HG03442 (cell line): ENCODE data around the gene MAP1LC3B.

Experiments used
- ATAC-seq: cut with Tn5 transposase; IDR thresholded peaks from one replicate; pipeline ENCODE4 v1.9.1; 2021; ENCODE audit warnings: mild to moderate bottlenecking, moderate library complexity; ENCODE audit not compliant: unreplicated experiment

Gene MAP1LC3B

DNA sequence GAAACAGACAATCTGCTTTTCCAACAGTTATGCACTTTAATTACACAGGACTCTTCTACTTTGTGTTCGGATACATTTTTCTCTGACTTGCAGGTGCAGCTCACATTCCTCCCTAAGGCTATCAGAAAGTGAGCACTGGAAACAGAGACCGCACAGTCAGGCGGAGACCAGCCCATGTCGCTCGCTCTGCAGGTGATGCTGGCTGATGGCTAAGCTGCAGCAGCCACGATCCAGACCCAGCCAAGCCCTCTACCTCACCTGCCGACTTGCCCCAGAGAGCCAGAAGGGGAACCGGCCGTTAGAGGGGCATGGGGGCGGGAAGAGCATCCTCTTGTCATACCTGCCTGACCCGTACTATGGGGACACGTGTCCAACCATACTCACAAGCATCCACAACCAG lies 33.8 kb downstream of the MAP1LC3B start:
- ATAC-seq, result no peak

DNA sequence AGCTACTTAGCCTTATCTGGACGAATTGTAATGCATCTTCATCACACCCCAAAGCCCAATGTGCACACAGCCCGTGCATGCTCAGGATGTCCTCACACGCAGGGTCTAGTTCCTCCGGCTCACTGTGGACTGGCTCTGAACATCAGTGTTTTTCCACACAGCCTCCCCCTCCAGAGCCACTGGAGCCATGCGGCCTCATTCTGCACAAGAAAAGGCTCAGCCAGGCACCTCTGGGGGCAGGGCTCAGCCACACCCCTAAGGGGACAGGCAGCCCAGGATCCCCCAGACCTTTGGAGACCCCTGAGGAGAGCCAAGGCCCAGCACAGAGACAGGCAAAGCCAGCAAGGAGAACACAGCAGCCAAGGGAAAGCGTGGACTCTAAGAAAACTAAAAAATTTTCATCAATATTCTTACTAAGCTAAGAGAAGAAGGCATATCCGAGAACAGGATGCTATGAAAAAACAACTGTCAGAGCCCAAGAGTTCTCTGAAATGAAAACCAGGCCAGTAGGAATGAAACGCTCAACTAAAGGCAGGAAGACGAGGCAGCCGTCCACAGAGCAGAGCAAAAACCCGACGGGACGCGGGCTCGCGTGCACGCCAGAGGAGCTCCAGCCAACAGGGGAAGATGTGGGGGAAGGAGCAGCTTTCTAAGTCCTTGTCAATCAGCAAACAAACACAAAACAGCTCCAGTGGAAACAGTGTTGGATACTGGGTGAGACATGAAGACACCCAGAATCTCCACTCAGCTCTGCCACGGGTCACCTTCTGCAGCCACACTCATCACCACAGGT lies 34.5 kb downstream of the MAP1LC3B start:
- no peak for ATAC-seq

DNA sequence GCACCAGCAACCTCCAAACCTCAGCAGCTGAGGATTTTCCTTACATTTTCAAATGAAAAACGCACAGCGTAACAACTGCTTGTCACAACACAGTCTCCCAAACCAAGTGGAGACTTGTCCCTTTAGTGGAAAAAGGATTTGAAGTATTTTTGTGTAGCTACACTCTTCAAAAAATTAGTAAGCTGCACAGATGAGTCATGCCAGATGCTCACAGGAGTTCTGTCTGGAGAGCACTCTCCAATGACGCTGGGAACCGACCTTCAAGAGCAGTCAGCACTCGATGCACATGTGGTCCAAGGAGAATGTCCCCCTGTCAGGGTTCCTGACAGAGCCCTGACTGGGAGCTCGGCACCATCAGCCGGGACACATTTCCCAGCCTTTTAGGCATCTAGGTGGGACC lies 39.8 kb downstream of the MAP1LC3B start:
- ATAC-seq, result no peak

DNA sequence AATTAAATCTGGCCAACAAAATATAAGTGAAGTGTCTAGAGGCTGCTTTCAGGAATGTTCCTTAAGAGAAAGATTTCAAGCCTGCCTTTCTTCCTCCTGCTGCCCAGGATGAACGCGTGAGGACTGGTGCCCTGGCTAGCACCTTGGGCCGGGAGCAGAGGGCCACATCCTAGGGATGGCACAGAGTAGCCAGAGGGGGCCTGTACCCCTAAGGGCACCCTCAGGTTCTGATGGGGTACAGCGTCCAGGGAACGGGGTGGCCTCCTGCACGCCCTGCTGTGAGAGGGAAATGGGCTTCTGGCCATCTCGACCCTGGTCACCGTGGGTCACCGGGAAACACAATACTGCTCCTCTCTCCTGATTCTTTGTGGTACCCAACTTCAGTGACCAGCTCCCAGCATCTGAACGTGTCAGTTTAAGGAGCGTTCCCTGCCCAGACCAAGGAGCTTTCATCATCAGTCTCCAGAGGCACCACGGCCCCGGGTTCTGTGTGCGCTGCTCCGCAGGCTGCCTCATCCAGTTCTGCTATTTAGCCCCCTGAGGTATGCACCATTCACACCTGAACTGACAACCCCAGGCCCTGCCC lies 40.3 kb downstream of the MAP1LC3B start:
- ATAC-seq, result no peak

DNA sequence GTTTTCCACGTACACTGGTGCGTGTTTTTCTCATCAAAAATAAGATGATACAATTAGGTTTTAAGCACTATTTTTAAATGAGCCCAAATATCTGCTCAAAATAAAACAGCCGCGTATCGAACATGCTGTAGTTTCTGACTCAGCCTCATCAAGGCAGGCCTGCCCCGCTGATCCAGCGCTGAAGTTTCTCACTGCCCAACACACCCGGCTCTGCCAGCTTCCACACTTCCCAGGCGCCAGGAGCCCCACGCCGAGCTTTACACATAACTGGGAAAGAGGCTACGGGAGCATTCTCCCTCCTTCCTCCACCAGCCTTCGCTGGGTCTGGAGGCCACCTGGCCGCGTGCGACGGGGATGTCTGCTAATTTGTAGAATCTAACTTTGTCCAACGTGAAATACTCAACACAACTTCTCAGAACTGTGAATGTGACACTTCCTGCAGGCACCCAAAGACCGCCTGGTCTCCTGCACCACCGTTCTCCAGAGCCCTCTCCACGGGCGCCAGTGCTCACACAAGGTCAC lies 42.1 kb downstream of the MAP1LC3B start:
- ATAC-seq, result no peak

DNA sequence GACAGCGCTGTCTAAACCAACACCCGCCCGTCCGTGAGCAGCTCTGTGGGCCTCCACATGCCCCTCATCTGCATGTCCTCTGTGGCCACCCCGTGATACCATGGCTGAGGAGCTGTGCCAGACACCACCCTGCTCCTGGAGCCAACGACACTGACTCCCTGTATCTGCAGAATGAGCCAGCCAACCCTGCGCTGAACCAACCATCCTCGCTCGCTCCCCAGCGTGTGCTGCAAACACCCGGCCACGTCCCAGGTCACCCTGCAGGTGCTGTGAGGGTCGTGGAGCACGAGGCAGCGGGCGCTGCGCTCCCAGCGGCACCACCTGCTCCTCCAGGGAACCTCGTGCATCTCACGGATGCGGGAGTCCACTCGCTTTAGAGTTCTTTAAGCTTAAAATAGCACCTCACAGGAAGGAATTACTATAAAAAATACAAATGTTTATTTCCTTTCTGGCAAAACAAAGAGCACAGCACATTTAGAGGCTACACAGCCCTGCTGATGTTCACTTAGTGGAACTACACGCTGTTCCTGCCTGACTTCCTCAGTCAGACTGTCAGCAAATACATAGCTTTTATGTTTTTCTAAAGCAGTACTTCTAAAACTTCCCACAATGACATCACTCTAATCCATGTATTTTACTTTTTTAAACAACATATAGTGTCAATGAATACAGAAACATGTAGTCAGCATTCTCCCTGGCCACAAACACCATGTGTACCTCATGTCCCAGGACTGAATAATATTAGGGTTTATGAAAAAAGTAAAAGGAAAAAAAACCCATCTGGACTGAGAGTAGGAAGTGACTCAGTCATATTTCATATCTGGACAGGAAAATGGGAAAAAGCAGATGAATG lies 43.5 kb downstream of the MAP1LC3B start:
- ATAC-seq, result no peak

DNA sequence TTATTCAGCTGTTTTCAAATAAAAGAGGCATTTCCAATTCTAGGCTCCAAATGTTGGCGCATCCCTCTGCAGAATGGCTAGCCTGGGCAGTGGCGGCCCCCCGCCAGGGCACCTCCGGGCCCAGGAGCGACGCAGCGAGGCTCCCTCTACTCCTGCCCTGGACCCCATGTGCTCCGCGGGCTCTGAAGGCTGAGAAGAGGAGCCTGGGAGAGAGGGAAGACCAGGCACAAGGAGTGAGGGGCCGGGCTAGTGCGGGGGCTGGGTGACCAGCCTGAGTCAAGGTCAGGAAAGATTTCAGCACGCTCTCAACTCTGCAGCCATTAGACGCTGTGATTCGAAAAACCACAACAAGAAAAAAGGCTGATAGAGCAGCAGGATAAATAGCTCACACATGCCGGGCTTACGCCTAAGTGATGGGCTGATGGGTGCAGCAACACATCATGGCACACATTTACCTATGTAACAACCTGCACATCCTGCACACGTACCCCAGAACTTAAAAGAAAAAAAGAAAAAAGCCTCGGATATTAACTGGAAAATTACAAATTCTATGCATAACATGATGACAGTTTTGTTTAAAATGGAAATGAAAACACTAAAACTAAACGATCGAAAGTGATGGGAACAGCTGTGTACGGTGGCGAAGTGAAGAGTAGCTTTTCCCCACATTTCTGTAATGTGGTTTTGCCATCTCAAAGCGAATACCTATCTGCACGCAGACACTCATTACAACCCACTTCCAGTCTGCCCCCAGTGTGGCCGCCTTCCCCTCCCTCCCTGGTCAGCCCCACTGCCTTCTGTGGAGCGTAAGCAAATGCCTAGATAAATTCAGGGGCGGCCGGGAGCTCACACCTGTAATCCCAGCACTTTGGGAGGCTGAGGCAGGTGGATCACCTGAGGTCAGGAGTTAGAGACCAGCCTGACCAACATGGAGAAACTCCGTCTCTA lies 44.4 kb downstream of the MAP1LC3B start:
- ATAC-seq, result no peak

DNA sequence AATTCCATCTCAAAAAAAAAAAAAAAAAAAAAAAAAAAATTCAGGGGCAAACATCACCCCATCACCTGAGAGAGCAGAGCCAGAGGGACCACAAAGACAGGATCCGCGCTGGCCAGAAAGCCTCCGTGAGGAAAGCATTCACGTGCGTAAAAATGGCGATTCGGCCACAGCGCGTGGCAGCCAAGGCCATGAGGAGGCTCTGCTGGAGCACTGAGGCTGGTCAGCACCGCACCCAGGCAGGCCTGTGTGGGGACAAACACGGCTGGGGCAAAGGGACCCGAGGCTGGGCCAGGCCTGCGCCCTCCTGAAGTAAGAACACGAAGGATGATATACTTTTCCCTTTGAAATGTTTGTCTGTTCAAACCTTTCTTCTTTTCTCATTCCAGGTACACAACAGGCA lies 45.2 kb downstream of the MAP1LC3B start:
- ATAC-seq, result no peak

DNA sequence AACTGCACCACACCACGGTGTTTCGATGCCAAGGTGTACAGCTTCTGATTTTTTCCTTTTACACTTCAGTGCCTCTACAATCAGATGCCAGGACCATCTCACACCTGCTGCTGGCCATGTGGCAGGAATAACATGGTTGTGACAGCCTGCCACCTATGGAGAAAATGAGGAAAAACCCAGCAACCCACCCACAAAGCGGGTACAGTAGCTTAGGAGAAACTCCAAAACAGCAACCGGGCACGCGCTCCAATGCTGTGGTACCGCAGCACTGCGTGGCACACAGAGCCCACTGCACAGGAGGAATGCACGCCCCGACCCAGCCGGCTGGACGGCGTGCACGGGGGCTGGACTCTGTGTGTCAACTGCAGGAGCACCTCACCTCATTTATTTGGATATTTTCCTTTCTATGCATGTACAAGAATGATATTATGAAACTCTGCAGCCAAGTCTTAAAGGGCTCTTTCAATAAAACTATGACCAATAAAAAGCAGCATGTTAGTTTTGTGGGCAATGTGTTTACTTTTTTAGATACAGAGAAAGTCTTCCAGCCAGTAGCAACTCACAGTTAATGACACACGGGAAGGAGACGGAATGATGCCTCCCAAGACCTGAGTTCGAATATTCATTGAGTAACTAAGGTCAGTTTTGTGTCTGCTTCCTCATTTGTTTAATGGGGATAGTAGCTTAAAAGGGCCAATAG lies 45.9 kb downstream of the MAP1LC3B start:
- ATAC-seq, result no peak

DNA sequence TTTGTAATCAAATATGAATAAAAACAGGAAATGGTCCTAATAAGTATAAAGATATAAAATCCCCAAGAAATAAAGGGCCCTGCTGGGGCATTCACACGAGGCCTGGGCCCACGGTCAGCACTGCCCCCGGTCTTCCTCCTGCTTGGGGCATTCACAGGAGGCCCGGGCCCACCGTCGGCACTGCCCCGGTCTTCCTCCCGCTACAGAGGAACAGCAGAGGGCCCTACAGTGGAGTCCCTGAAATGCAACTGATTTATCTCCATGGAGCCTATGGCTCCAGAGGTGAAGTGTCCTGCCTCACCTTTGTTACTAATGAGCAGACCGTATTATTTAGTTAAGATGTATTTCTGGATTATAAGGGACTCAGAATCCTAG lies 46.5 kb downstream of the MAP1LC3B start:
- no peak for ATAC-seq

DNA sequence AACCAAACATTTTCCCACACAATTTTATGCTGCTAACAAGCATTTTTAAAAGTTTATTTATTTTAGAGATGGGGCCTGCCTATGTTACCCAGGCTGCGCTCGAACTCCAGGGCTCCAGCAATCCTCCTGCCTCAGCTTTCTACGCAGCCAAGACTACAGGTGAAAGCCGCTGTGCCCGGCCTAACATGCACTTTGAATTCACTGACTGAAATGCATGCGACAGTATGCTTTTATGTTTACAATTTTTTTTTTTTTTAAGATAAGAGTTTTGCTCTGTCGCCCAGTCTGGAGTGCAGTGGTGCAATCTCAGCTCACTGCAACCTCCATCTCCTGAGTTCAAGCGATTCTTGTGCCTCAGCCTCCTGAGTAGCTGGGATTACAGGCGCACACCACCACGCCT lies 47.8 kb downstream of the MAP1LC3B start:
- ATAC-seq, result no peak

DNA sequence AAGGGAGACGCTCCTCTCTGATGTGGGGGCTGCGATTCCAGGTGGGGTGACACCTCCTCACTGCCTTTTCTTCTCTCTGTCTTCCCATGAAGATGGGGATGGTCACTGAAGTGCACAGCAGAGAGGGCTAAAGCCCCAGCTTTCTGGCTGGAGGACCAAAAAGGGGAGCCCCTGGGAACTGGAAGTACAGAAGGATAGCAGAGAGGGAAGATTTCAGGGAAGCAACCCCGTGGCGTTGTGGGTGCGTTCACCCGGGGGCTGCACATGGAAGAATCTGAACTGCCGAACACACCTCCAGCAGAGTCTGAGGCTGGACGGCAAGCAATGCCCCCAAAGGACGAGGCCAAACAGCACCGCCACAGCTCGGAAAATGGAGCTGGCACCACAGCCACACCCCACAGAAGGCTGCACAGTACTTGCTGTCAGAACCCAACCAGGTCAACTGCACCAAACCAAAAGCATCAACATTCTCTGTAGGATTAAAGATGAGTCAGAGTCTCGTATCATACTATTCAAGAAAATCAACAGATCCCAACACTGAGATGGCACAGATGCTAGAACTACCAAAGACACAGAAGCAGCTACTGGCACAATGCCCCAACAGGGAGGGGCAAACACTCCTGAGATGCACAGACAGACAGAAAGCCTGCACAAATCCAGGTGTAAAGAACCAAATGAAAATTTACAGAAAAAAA lies 49.9 kb downstream of the MAP1LC3B start:
- no peak for ATAC-seq

DNA sequence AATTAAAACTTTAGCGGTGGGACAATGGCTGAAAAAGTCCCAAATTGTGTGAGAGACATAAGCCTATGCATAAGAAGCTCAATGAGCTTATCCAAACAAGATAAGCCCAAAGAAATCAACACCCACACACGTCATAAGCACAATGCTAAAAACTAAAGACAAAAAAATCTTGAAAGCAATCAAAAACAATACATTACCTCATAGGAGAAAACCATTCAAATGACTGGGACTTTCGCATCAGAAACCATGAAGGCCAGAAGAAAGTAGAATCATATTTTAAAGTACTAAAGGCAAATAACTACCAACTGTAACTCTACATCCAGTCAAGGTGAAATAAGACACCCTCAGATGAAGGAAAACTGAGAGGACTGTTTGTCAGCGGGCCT lies 50.4 kb downstream of the MAP1LC3B start:
- no peak for ATAC-seq

DNA sequence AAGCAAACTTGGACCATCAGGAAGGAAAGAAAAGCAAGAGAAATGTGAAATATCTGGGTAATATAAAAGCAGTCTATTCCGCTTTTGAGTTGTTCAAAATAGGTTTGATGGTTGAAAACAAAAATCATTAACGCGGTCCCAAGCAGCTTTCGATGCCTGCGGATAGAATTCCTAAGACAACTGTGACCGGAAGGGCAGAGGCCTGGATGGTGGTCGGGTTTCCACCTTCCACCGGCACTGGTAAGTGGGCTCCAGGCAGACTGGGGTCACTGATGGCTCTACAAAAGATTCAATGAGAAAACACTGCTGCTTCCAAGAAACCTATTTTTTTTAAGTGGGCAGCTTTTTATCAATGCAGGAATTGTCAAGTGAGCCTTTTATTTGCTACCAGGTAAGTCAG lies 50.9 kb downstream of the MAP1LC3B start:
- no peak for ATAC-seq

DNA sequence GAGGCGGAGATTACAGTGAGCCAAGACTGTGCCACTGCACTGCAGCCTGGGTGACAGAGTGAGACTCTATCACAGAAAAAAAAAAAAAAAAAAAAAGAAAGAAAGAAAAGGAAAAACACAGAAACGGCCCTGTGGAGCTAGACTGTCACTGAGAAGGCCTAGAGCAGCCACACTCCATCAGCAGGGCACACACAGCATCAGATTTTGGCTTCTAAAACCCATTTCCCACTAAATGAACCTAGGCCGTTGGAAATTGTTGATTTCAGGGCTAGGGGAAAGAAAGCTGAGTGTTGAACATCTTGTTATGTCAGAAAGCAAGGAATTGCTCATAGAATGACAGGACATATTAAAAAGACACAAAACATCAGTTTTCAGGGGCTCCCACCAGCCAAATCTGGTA lies 51.8 kb downstream of the MAP1LC3B start:
- ATAC-seq, result no peak

DNA sequence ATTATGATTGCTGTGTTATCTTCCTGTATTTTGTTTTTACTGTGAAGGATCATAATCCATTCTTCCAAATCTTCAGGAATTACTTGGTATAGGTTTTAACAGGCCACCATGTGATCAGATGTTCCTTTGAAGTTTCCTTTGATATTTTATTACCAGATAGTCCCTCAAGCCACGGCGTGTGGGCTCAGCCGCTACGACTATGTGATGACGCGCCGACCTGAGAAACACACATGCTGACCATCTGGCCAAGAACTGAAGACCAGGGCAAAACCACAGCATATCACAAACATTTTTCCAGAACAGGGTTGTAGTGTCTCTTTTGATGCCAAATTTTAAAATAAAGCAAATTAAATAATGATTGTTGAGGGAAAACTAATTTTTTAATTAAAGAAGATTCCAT lies 53.4 kb downstream of the MAP1LC3B start:
- no peak for ATAC-seq

DNA sequence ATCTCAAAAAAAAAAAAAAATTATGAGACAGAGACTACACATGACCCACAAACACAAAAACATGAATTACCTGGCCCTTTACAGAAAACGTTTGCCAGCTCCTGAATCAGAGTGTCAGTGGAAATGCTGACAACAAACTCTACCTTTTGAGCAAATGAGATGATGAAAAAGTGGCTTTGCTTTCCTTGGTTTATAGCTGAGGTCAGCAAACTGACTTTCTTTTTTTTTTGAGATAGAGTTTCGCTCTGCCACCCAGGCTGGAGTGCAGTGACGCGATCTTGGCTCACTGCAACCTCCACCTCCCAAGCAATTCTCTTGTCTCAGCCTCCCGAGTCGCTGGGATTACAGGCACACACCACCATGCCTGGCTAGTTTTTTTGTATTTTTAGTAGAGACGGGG lies 54.3 kb downstream of the MAP1LC3B start:
- ATAC-seq, result no peak

DNA sequence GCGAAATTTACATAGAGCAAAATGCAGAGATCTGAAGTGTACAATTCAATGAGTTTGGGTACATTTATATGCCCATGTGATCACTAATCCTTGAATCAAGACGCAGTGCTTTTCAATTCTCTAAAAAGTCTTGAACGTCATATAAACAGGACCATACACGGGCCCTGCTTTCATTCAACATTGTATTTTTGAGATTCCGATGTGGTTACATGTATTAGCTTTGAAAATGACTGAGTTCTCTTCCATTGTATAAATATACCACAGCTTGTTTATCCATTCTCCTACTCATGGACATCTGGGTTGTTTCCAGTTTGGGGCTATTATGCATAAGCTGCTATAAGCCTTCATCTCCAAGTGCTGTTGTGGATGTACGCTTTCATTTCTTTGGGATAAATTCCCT lies 55.2 kb downstream of the MAP1LC3B start:
- ATAC-seq, result no peak

DNA sequence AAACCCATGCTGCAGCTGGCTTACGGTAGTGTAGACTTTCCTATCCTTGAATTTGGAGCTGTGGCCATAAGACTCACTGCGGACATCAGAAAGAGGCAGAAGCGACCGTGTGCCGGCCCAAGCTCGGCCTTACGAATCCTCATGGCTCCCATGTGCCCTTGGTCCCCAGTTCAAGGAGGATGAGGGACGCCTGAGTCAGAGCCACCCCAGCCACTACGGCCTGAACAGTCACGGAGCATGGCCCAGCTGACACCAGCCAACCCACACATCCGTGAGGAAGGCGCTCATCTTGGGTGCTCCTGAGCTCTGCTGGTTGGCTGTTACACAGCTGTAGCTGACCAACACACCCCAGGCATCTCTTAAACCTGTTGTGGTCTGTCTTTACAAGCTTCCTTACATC lies 56.7 kb downstream of the MAP1LC3B start:
- no peak for ATAC-seq
